ENCODE measurements around the gene DEXI.
"Not testable (repeated sequence)": the region's sequence is repeated elsewhere in the genome, so short reads cannot be mapped to it uniquely, and the experiment has no call there.

Gene DEXI

DNA sequence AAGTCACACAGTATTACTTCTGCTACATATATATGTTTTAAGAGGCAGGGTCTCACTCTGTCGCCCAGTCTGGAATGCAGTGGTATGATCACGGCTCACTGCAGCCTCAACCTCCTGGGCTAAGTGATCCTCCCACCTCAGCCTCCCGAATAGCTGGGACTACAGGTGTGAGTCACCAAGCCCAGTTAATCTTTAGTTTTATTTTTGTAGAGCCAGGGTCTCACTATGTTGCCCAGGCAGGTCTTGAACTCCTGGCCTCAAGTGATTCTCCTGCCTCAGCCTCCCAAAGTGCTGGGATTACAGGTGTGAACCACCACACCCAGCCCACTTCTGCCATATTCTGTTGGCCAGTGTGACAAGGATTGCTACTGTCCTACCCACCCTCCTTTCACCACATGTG lies 17.0 kb downstream of the DEXI start:
- DNase-seq, result not testable (repeated sequence)

- no peak for DNase-seq
Observed at GRCh38 chr16:10923650-10924214, 18.5 kb downstream of the DEXI start.

DNA sequence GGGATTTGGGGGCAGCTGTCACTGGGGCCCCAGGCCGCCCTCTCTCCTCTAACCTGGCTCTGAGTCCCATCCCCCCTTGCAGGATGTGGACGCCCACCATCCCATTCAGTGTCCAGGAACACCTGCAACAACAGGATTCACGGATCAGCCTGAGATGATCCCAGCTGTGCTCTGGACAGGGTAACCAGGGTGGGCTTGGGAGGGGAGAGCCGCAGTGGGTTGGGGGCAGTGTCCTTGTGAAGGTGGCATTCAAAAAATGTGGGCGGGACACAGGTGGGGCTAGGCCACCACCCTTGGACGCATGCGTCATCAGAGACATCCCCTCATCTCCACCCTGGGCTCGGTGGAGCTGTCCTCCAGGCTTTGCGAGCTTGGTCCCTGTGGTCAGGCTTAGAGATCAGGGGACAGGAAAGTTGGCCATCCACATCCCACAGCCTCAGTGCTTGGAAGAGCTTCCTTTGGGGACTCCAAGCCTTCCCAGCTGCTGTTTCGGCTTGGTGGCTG lies 19.1 kb downstream of the DEXI start:
- no peak for DNase-seq

DNA sequence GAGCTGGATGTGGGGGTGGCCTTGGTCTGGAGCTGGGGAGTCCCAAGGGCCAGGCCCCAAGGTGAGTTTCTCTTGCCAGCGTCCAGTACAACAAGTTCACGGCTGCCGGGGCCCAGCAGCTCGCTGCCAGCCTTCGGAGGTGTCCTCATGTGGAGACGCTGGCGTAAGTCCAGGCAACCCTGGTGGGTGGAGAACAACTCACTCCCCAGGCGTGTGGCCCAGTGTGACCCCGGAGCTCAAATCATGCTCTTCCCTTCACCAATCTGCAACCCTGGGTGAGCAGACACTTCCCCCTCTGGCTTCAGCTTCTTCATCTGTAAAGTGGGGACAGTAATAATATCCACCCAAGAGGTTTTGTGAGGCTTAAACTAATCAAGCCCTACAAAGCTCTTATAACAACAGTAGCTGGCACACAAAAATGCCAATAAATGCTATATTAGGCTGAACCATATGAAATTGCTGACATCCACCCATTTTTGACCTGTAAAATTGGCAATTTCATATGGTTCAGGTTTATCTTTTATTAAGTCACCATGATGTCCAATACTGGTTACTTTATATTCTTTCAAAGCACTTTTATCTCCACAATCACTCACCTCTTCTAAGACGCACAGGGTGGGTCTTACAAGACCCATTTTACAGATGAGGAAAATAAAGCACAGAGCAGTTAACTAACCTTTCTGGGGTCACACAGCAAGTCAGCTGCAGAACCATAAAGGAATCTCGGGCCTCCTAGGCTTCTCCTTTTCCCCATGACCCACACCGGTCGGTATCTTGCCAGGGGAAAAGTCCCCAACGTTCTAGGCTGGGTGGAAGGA lies 19.7 kb downstream of the DEXI start:
- DNase-seq, result no peak

- no peak for DNase-seq
Observed at GRCh38 chr16:10921536-10922327, 20.5 kb downstream of the DEXI start.

DNA sequence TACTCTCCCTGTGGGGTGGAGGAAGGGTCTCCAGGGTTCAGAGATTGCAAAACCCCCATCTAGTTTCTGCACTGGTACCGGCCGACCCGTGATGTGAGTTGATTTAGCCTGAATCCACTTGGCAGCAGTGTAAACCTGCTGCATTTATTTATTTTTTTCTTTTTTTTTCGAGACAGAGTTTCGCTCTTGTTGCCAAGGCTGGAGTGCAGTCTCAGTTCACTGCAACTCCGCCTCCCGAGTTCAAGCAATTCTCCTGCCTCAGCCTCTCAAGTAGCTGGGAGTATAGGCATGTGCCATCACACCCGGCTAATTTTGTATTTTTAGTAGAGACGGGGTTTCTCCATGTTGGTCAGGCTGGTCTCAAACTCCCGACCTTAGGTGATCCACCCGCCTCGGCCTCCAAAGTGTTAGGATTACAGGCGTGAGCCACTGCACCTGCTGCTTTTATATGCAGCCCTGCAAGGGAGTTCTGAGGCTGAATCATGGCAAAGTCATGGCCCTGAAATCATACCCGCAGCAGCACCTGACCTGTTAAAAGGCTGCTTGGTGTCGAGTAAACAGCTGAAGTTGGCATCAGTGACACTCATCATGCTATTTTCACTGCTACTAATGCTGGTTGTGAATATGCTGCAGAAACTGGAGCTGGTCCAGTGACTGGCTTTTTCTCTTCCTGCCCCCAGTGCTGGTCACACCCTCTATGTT lies 21.4 kb downstream of the DEXI start:
- no peak for DNase-seq

DNA sequence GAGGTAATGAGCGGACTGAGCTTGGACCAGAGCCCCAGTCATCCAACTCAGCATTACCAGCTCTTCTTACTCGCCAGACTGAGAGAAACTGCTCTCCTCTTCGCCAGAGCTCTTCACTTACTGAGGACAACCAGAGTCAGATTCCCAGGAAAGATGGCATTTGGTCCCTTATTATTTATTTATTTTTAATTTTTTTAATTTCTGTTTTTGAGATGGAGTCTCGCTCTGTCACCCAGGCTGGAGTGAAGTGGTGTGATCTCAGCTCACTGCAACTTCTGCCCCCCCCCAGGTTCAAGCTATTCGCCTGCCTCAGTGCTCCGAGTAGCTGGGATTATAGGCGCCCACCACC lies 23.3 kb downstream of the DEXI start:
- DNase-seq, result no peak

DNA sequence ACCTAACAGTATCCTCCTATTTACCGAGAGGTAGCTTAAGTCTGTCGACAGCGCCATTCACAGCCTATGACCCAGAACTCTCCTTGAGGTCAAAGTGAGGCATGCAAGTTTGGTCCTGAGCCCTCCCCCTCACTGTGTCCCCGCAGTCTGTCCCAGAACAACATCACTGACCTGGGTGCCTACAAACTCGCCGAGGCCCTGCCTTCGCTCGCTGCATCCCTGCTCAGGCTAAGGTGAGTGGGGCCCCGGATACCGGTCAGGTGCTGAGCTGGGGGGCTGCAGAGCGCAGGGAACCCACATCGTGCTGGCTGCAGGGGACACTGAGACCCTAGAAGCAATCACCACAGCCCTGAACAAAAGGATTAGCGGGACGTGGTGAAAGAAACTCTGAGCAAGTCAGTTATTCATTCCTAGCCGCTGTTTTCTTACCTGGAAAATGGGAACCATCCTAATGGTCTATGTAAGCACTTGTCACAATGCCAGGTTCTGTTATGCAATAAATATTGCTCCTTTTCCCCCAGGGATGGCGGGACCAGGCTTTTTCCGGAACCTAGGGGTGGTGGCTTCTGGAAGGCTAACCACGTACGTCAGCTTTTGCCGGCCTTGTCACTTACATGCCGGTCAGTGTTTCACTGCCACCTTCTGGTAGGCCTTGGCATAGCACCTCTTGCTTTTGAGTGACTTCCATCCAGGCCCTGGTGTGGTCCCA lies 23.8 kb downstream of the DEXI start:
- peak; percentile 92 for DNase-seq

DNA sequence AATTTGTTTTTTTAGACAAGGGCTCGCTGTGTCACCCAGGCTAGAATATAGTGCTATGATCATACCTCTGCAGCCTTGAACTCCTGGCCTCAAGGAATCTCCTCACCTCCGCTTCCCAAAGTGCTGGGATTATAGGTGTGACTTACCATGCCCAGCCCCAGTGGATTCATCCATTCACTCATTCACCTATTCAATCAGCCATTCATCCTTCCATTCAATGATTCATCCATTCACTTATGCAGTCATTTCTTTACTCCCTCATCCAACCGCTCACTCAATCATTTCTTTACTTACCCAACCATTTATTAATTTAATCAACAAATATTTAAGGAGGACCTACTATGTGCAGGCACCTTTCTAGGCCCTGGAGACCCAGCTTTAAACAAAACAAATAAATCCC lies 25.7 kb downstream of the DEXI start:
- DNase-seq, result no peak

DNA sequence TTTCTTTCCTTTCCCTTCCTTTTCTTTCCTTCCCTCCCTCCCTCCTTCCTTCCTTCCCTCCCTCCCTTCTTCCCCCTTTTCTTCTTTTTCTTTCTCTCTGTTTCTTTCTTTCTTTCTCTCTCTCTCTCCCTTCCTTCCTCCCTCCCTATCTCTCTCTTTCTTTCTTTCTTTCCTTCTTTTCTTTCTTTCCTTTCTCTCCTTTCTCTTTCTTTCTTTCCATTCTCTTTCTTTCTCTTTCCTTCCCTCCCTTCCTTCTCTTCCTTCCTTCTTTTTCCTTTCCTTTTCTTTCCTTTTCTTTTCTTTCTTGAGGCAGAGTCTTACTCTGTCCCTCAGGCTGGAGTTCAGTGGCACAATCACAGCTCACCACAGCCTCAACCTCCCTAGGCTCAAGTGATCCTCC lies 31.0 kb downstream of the DEXI start:
- DNase-seq, result no peak

DNA sequence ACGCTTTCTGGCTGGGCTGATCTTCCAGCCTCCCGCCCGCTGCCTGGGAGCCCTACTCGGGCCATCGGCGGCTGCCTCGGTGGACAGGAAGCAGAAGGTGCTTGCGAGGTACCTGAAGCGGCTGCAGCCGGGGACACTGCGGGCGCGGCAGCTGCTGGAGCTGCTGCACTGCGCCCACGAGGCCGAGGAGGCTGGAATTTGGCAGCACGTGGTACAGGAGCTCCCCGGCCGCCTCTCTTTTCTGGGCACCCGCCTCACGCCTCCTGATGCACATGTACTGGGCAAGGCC lies 34.6 kb downstream of the DEXI start:
- DNase-seq, result no peak

GRCh38 chr16:10906914-10907756 lies 35.1 kb downstream of the DEXI start:
- DNase-seq, result no peak

DNA sequence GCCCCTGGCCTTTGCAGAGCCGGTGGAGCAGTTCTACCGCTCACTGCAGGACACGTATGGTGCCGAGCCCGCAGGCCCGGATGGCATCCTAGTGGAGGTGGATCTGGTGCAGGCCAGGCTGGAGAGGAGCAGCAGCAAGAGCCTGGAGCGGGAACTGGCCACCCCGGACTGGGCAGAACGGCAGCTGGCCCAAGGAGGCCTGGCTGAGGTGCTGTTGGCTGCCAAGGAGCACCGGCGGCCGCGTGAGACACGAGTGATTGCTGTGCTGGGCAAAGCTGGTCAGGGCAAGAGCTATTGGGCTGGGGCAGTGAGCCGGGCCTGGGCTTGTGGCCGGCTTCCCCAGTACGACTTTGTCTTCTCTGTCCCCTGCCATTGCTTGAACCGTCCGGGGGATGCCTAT lies 35.8 kb downstream of the DEXI start:
- DNase-seq, result no peak

- no peak for DNase-seq
Observed at GRCh38 chr16:10902999-10903398, 39.3 kb downstream of the DEXI start.

DNA sequence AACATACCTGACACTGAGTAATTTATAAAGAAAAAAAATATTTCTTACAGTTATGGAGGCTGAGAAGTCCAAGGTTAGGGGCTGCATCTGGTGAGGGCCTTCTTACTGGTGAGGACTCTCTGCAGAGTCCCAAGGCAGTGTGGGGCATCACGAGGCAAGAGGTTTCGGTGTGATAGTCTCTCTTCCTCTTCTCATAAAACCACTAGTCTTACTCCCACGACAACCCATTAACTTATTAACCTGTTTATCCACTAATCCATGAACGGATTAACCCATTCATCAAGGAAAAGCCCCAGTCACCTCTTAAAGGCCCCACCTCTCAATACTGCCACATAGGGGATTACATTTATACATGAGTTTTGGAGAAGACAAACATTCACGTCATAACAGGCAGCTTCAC lies 45.1 kb downstream of the DEXI start:
- DNase-seq, result no peak

- no peak for DNase-seq
Observed at GRCh38 chr16:10896723-10897122, 45.5 kb downstream of the DEXI start.

DNA sequence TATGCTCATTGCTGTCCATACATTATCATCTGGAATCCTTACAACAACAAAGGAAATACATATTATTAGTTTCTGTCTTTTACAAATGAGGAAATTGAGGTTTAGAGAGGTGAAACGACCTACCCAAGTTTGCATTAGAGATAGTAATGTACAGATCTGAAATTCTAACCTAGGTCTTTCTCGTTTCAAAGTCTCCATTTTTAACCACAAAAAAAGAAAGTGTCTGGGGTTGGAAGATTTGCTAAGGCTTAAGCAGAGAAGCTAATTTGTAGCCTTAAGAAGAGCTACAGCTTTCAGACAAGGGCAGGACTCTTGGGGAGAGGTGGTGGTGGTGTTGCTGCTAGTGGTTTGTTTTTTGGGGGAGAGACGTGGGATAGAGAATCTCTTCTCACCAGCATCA lies 46.1 kb downstream of the DEXI start:
- DNase-seq, result no peak

DNA sequence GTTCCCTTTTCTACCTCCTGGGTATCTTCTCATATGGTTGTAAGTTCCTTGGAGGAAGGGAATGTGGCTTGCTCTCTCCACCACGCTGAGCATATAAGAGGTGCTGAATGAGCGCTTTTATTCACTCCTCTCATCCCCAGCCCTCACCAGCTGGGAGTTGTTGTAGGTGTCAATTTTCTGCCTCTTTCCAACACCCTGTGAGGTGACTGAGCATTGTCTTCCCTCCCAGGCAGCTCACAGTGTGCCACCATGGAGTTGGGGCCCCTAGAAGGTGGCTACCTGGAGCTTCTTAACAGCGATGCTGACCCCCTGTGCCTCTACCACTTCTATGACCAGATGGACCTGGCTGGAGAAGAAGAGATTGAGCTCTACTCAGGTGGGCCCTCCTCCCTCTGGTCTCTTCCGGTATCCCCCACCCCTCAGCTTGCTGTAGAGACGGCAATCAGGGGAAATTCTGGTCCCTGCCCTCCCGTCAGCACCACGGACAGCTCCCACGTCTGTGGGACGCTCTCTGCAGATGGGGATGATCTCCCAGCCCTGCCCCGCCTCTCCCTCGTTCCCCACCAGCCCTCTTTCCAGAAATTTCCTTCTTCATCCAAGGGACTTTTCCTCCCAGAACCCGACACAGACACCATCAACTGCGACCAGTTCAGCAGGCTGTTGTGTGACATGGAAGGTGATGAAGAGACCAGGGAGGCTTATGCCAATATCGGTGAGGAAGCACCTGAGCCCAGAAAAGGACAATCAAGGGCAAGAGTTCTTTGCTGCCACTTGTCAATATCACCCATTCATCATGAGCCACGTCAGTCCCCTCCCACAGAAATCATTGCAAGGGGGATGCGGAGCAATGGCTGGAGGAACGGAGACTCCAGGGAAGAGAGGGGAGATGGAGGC lies 47.0 kb downstream of the DEXI start:
- peak; percentile 54 for DNase-seq

DNA sequence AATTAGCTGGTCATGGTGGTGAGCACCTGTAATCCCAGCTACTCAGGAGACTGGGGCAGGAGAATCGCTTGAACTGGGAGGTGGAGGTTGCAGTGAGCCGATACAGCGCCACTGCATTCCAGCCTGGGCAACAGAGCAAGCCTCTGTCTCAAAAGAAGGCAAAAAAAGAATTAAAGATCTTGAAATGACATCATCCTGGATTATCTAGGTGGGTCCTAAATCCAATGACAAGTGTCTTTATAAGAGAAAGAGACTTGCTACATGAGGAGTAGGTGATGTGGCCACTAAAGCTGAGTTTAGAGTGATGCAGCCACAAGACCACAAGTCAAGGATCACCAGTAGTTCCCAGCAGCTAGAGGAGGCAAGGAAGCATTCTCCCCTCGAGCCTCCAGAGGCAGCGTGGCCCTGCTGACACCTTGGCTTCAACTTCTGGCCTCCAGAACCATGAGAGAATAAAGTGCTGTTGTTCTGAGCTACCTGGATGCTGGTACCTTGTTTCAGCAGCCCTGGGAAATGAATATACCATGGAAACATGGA lies 49.4 kb downstream of the DEXI start:
- no peak for DNase-seq

DNA sequence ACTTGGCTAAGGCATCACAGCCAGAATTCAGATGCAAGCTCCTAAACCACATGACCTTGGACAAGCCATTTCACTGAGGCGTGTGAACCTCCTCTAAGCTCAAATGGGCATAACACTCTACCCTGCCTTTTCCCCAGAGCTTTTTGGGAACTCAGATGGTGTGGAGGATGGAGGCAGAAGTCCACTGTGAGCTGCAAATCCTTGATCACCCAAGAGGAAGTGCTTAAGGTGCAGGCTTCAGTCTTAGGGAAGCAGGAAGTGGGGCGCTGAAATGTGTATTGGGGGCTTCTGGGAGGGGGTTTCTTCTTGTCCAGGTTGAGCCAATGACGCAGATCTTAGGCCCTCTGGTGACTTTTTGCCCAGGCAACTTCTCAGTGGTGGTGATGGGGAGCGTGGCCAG lies 52.4 kb downstream of the DEXI start:
- DNase-seq, result no peak

Data from activated CD4-positive, alpha-beta T cell treated with anti-CD3 and anti-CD28 coated beads for 48 hours (primary cell).